NT2/D1 (cell line): ENCODE measurements around the gene FAM221A.

Source experiments
- DNase-seq: peaks from one replicate; pipeline ENCODE4 v3.0.0-alpha.2; 2011; ENCODE audit warnings: low read depth, low spot score
- H3K27me3 ChIP-seq: 2 replicates; pipeline ENCODE4 v1.6.0; 2011; ENCODE audit warnings: mild to moderate bottlenecking; ENCODE audit not compliant: insufficient read length, insufficient read depth
- H3K36me3 ChIP-seq: 2 replicates; pipeline ENCODE4 v1.6.1; 2011; ENCODE audit warnings: mild to moderate bottlenecking, low read length, mixed read lengths; ENCODE audit not compliant: insufficient read depth, insufficient read length
- H3K4me1 ChIP-seq: 2 replicates; pipeline ENCODE4 v1.5.1; 2011; ENCODE audit not compliant: insufficient read depth, insufficient read length
- H3K4me3 ChIP-seq: 2 replicates; pipeline ENCODE4 v1.5.1; 2011; ENCODE audit warnings: low read depth; ENCODE audit not compliant: insufficient read length
- H3K9ac ChIP-seq: 2 replicates; pipeline ENCODE4 v1.6.0; 2011; ENCODE audit warnings: low read depth; ENCODE audit not compliant: insufficient read length
- H3K9me3 ChIP-seq: 2 replicates; pipeline ENCODE4 v1.5.1; 2011; ENCODE audit warnings: mild to moderate bottlenecking, low read length; ENCODE audit not compliant: insufficient read depth
- SUZ12 ChIP-seq: IDR thresholded peaks from 2 replicates; pipeline ENCODE4 v1.6.1; 2011; ENCODE audit not compliant: insufficient read length, insufficient read depth; ENCODE audit errors: extremely low read depth
- YY1 ChIP-seq: IDR thresholded peaks from 2 replicates; pipeline ENCODE4 v1.6.1; 2011; ENCODE audit not compliant: insufficient read length, insufficient read depth
- ZNF274 ChIP-seq: IDR thresholded peaks from 2 replicates; pipeline ENCODE4 v1.6.1; 2011; ENCODE audit warnings: mild to moderate bottlenecking, low read depth, low read length

The FAM221A gene

DNA sequence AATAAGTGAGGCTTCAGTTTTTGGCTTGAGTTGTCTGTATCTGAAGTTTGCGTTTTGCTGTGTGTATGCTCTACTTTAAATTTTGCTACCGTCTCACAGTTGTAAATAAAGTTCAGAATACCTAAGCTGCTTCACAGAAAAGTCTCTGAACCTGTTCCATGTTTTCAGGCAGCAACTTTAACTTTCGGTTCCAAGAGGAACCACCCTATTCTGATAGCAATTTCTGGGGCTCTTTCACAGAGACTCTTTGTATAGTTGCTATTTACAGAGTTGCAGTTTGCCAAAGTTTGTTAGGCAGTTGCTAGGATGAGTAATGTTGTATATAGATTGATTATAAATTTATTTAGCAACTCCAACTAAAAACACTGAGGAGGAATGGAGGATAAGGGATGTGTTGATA is 5.7 kb downstream of the FAM221A start:
- Histone ChIP-seq H3K9me3 (no peaks in the 10 kb centered on the region), H3K4me3 (no peak overlapping the region), H3K9ac (no peak overlapping the region), H3K27me3 (no peaks in the 10 kb centered on the region), H3K4me1 (no peaks in the 10 kb centered on the region), H3K36me3 (no peaks in the 10 kb centered on the region)
- TF ChIP-seq SUZ12 (no peak), ZNF274 (no peak), YY1 (no peak)
- DNase-seq: no peak

GRCh38 chr7:23687011-23687410 is 7.0 kb downstream of the FAM221A start:
- no peaks in the 10 kb centered on the region for H3K9me3 ChIP-seq
- DNase-seq: no peak
- H3K9ac ChIP-seq: no peak overlapping the region
- H3K27me3 ChIP-seq: no peaks in the 10 kb centered on the region
- TF ChIP-seq SUZ12: no peak
- TF ChIP-seq ZNF274: no peak
- no peak for TF ChIP-seq YY1
- H3K4me1 ChIP-seq: no peaks in the 10 kb centered on the region
- no peak overlapping the region for H3K4me3 ChIP-seq
- no peaks in the 10 kb centered on the region for H3K36me3 ChIP-seq

DNA sequence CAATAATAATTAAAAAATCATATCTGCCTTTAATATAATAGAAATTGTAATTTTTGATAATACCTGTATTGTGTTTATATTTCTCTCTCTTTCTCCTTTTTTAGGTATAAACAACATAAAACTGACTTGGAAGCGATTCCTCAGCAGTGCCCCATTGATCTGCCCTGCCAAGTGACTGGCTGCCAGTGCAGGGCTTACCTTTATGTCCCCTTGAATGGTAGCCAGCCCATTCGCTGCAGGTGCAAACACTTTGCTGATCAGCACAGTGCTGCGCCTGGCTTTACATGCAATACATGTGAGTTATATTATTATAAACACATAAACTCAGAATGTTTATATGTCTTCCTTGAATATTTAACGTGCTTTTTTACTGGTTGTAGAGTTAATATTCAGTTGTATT is 9.2 kb downstream of the FAM221A start:
- Histone ChIP-seq H3K4me3 (no peak overlapping the region), H3K27me3 (no peaks in the 10 kb centered on the region), H3K4me1 (no peaks in the 10 kb centered on the region), H3K36me3 (no peaks in the 10 kb centered on the region), H3K9ac (no peak overlapping the region), H3K9me3 (peaks cover 7% of the 10 kb centered on the region; the same call in 1 of the 2 replicates)
- no peak for DNase-seq
- no peak for TF ChIP-seq YY1
- TF ChIP-seq ZNF274: no peak
- TF ChIP-seq SUZ12: no peak

DNA sequence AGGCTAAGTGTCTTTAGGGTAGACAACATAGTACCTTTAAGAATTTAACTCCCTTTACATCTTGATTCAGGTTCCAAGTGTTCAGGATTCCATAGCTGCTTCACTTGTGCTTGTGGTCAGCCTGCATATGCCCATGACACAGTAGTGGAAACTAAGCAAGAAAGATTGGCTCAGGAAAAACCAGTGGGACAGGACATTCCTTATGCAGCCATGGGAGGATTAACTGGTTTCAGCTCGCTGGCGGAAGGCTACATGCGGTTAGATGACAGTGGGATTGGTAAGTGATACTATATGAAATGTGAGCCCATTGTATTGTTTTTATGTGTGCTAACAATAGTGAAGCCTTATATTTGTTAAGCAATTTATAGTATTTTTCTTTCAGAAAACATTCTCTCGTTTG is 11.3 kb downstream of the FAM221A start:
- Histone ChIP-seq H3K4me1 (no peaks in the 10 kb centered on the region), H3K4me3 (no peak overlapping the region), H3K36me3 (no peaks in the 10 kb centered on the region), H3K9ac (no peak overlapping the region), H3K27me3 (no peaks in the 10 kb centered on the region), H3K9me3 (peaks cover 7% of the 10 kb centered on the region; the same call in 1 of the 2 replicates)
- TF ChIP-seq SUZ12 (no peak), ZNF274 (no peak), YY1 (no peak)
- DNase-seq: no peak

DNA sequence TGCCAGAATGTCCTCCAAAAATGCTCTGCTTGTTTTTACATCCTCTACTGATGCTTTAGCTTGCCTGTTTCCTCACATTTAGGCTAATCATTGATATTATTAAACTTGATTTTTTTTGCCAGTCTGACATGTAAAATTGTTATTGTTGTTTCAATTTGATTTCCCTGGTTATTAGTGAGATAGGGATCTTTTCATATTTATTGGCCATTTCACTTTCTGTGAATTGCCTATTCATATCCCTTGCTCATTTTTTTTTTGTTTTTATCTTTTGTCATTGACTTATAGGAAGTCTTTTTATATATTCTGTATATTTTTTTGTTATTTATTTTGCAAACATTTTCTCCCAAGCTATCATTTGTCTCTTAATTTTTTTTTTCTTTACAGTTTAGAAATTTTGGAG is 13.2 kb downstream of the FAM221A start:
- Histone ChIP-seq H3K9ac (no peak overlapping the region), H3K27me3 (no peaks in the 10 kb centered on the region), H3K4me3 (no peak overlapping the region), H3K36me3 (no peaks in the 10 kb centered on the region), H3K4me1 (no peaks in the 10 kb centered on the region), H3K9me3 (peaks cover 7% of the 10 kb centered on the region; the same call in 1 of the 2 replicates)
- DNase-seq: no peak
- TF ChIP-seq ZNF274 (no peak), YY1 (no peak), SUZ12 (no peak)

GRCh38 chr7:23696916-23697441 is 17.0 kb downstream of the FAM221A start:
- Histone ChIP-seq H3K27me3 (no peaks in the 10 kb centered on the region), H3K9ac (no peak overlapping the region), H3K9me3 (peaks cover 7% of the 10 kb centered on the region; the same call in 1 of the 2 replicates), H3K4me3 (no peak overlapping the region), H3K36me3 (no peaks in the 10 kb centered on the region), H3K4me1 (no peaks in the 10 kb centered on the region)
- no peak for TF ChIP-seq SUZ12
- TF ChIP-seq YY1: no peak
- TF ChIP-seq ZNF274: no peak
- peak; percentile 87 for DNase-seq

DNA sequence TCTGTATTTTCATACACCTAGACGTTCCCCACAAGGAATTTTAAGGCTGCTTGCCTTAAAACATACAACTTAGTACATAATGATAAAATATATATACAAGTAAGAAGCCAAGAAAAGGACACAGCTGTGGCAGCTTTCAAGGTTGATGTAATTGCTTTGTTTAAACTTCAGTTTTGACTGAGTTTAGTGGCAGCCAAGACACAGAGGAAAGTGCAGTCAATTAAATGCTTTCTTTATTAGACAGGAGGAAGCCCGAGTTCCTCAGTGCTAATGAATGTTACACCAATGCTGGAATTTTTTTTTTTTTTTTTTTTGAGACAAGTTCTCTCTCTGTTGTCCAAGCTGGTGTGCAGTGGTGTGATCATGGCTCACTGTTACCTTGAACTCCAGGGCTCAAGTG is 18.8 kb downstream of the FAM221A start:
- Histone ChIP-seq H3K27me3 (no peaks in the 10 kb centered on the region), H3K36me3 (no peaks in the 10 kb centered on the region), H3K9me3 (no peaks in the 10 kb centered on the region), H3K4me1 (no peaks in the 10 kb centered on the region), H3K9ac (no peak overlapping the region), H3K4me3 (no peak overlapping the region)
- TF ChIP-seq SUZ12: no peak
- TF ChIP-seq ZNF274: no peak
- TF ChIP-seq YY1: no peak
- no peak for DNase-seq
